PC-3 (cell line): ENCODE measurements around the gene NDUFAB1. TPM values are rescaled to one million over a fixed set of nuclear protein-coding genes. Genes with fewer than 3 reads are reported as not detected.

Experiments used
- ATAC-seq: fragments of 200-7000 bp; cut with Tn5 transposase; 2 replicates; pipeline ENCODE4 v1.9.1; 2020; ENCODE audit warnings: mild to moderate bottlenecking, moderate library complexity
- BruUV-seq: library from RNA; stranded (reverse); fragments of 400-500 nt; replicated peaks from 2 replicates; lab custom pipeline; 2021; lab: Mats Ljungman, UMichigan
- CTCF ChIA-PET: fragments of 300-600 bp; sonication (Branson Sonifier 250); formaldehyde crosslinking; loops from one replicate; lab custom pipeline; 2022; ENCODE audit warnings: antibody characterized with exemption; lab: Charles Lee
- POLR2A ChIA-PET: fragments of 300-600 bp; sonication (Branson Sonifier 250); formaldehyde crosslinking; loops from one replicate; lab custom pipeline; 2022; ENCODE audit warnings: antibody characterized with exemption; ENCODE audit not compliant: unreplicated experiment; lab: Charles Lee
- DNase-seq: peaks from one replicate; pipeline ENCODE4 v3.0.0-alpha.2; 2015
- H2AFZ ChIP-seq: fragments of 300-600 bp; sonication (generic); 2 replicates; pipeline ENCODE4 v1.6.0; 2016; ENCODE audit warnings: antibody characterized with exemption, low read length
- H3F3A ChIP-seq: fragments of 300-600 bp; sonication (generic); one replicate; pipeline ENCODE4 v1.6.0; 2017; ENCODE audit warnings: antibody characterized with exemption, low read length, control low read depth, mild to moderate bottlenecking; ENCODE audit not compliant: unreplicated experiment
- H3K27ac ChIP-seq: fragments of 300-600 bp; sonication (generic); 2 replicates; pipeline ENCODE4 v1.5.1; 2016; ENCODE audit warnings: mild to moderate bottlenecking, low read length
- H3K27me3 ChIP-seq: fragments of 300-600 bp; sonication (generic); 2 replicates; pipeline ENCODE4 v1.6.1; 2016; ENCODE audit warnings: low read length, mixed read lengths
- H3K36me3 ChIP-seq: fragments of 300-600 bp; sonication (generic); 2 replicates; pipeline ENCODE4 v1.6.1; 2016; ENCODE audit warnings: low read depth, mixed run types, low read length, mixed read lengths
- H3K4me1 ChIP-seq: fragments of 300-600 bp; sonication (generic); 2 replicates; pipeline ENCODE4 v1.5.1; 2016; ENCODE audit warnings: low read length; ENCODE audit not compliant: insufficient read depth
- H3K4me2 ChIP-seq: fragments of 300-600 bp; sonication (generic); 2 replicates; pipeline ENCODE4 v1.6.0; 2016; ENCODE audit warnings: low read length
- H3K4me3 ChIP-seq: fragments of 300-600 bp; sonication (generic); 2 replicates; pipeline ENCODE4 v1.5.1; 2016; ENCODE audit warnings: mild to moderate bottlenecking, low read length, mixed read lengths
- H3K79me2 ChIP-seq: fragments of 300-600 bp; sonication (generic); 2 replicates; pipeline ENCODE4 v1.6.1; 2017; ENCODE audit warnings: low read length, mixed read lengths
- H3K9ac ChIP-seq: fragments of 300-600 bp; sonication (generic); 2 replicates; pipeline ENCODE4 v1.6.0; 2016; ENCODE audit warnings: mild to moderate bottlenecking, low read length
- H3K9me2 ChIP-seq: fragments of 300-600 bp; sonication (generic); replicated peaks from 2 replicates; pipeline ENCODE4 v1.6.1; 2016; ENCODE audit warnings: mixed run types, low read length, mixed read lengths
- H3K9me3 ChIP-seq: fragments of 300-600 bp; sonication (generic); 2 replicates; pipeline ENCODE4 v1.6.1; 2016; ENCODE audit warnings: low read length, mixed read lengths
- H4K20me1 ChIP-seq: fragments of 300-600 bp; sonication (generic); 2 replicates; pipeline ENCODE4 v1.6.1; 2016; ENCODE audit warnings: low read length, mixed read lengths
- CTCF ChIP-seq: fragments of 300-600 bp; sonication (generic); conservative IDR thresholded peaks from 2 replicates; pipeline ENCODE4 v1.5.1; 2017; ENCODE audit warnings: antibody characterized with exemption, low read depth, mild to moderate bottlenecking, low read length
- EZH2 ChIP-seq: fragments of 300-600 bp; sonication (generic); IDR thresholded peaks from one replicate; pipeline ENCODE4 v1.6.1; 2017; ENCODE audit warnings: antibody characterized with exemption, mild to moderate bottlenecking, low read length; ENCODE audit not compliant: unreplicated experiment
- EZH2phosphoT487 ChIP-seq: fragments of 300-600 bp; sonication (generic); IDR thresholded peaks from 2 replicates; pipeline ENCODE4 v1.6.1; 2018; ENCODE audit warnings: mild to moderate bottlenecking, antibody characterized with exemption, low read length, borderline replicate concordance
- intact Hi-C: fragments of 100-400 bp; cut with micrococcal nuclease; formaldehyde crosslinking; loops from 2 replicates; pipeline ENCODE4 v1.9.0; 2023
- total RNA-seq: library from RNA; depleted of rRNA; stranded (reverse); fragments of >200 nt; gene quantifications from 2 replicates; pipeline ENCODE4 v1.2.3, GENCODE V29; 2014

The NDUFAB1 gene
- total RNA-seq, 1 experiment from 2014 or later, result 228 TPM

DNA sequence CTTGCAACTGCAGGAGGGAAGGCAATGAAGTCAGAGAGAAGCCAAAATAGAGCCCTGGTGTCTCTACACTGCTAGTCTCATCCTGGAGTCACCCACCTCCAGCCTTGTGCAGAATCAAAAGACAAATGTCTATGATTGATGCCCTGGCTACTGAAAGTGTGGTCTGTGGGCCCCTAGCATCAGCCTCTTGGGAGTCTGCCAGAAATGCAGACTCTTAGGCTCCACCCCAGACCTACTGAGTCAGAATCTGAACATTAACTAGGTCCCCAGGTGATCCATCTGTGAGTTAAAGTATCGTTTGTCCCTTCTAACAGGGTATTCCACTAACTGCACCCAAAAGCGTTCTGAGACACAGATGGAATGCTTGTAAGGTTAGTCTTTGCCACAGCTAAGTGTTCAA is 60.2 kb downstream of the NDUFAB1 start:
- Histone ChIP-seq H3K9me3 (no peaks in the 10 kb centered on the region), H3K9ac (no peak overlapping the region), H4K20me1 (no peaks in the 10 kb centered on the region), H3K4me1 (peaks cover 24% of the 10 kb centered on the region), H3K27me3 (no peaks in the 10 kb centered on the region), H3K36me3 (0 out of 2 replicates have a peak, but pooled peaks cover 6% of the 10 kb centered on the region), H3K4me3 (no peak overlapping the region), H3F3A (no peaks in the 10 kb centered on the region), H2AFZ (no peak overlapping the region), H3K9me2 (no peaks in the 10 kb centered on the region), H3K79me2 (no peaks in the 10 kb centered on the region), H3K27ac (no peak overlapping the region), H3K4me2 (no peak overlapping the region)
- CTCF ChIA-PET, result no interaction called here
- TF ChIP-seq EZH2, result no peak
- no peak for TF ChIP-seq CTCF
- no peak for TF ChIP-seq EZH2phosphoT487
- no TSS peak for BruUV-seq
- POLR2A ChIA-PET, result no interaction called here
- DNase-seq (no peak), ATAC-seq (no peak)
- intact Hi-C loops, result no loop called here

DNA sequence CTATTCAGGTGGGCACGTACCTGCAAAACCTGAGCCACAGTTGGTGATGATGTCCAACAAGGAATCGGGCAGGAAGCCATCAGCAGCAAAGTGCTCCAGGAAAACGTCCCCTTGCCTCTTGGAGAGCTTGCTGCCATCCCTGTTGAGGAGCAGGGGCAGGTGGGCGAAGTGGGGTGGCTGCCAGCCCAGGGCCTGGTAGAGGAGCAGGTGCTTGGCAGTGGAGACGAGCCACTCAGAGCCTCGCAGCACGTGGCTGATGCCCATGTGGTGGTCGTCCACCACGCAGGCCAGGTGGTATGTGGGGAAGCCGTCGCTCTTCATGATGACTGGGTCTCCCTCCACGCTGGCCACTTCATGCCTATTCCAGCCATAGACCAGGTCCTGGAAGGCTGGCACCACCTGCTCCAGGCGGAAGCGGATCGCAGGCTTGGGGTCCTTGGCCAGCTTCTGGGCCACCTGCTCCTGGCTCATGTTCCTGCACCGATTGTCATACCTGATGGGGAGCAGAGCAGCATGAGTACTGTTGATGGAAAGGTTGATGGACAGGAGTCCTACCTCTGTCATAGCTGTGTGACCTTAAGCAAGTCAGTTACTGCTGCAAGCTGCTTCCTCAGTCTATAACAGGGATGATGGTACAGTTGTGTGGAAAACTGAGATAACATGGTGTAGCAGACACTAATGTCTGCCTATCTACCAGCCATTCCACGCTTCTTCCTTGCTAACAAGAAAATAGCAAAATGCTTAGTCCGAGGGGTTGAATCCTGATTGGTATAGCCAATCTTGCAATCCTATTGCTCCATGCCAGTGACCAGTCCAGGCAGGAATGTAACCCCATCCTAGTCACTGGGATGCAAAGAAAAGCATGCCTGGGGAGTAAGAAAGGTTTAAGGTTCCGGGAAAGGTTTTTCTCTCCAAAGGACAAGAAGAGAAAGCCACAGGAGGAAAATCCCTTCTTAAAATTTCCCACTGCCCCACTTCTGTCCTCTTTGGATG is 61.0 kb downstream of the NDUFAB1 start:
- Histone ChIP-seq H3K9me2 (no peaks in the 10 kb centered on the region), H3K27me3 (no peaks in the 10 kb centered on the region), H3K4me1 (peaks cover 20% of the 10 kb centered on the region), H3K4me3 (no peak overlapping the region), H3K9ac (no peak overlapping the region), H2AFZ (no peak overlapping the region), H3K27ac (no peak overlapping the region), H3F3A (no peaks in the 10 kb centered on the region), H3K4me2 (no peak overlapping the region), H4K20me1 (no peaks in the 10 kb centered on the region), H3K79me2 (no peaks in the 10 kb centered on the region), H3K36me3 (0 out of 2 replicates have a peak, but pooled peaks cover 6% of the 10 kb centered on the region), H3K9me3 (no peaks in the 10 kb centered on the region)
- no TSS peak for BruUV-seq
- intact Hi-C loops, result no loop called here
- no peak for ATAC-seq
- TF ChIP-seq EZH2, result no peak
- no peak for TF ChIP-seq CTCF
- TF ChIP-seq EZH2phosphoT487, result no peak
- CTCF ChIA-PET, result no interaction called here
- no peak for DNase-seq
- POLR2A ChIA-PET, result no interaction called here

GRCh38 chr16:23532448-23532847 is 63.7 kb downstream of the NDUFAB1 start:
- Histone ChIP-seq H3K9ac (no peak overlapping the region), H3K27ac (no peak overlapping the region), H3K79me2 (no peaks in the 10 kb centered on the region), H4K20me1 (no peaks in the 10 kb centered on the region), H3F3A (no peaks in the 10 kb centered on the region), H3K4me2 (no peak overlapping the region), H3K36me3 (0 out of 2 replicates have a peak, but pooled peaks cover 6% of the 10 kb centered on the region), H3K4me1 (no peaks in the 10 kb centered on the region), H3K9me3 (no peaks in the 10 kb centered on the region), H3K9me2 (no peaks in the 10 kb centered on the region), H2AFZ (no peak overlapping the region), H3K27me3 (no peaks in the 10 kb centered on the region), H3K4me3 (no peak overlapping the region)
- intact Hi-C loops, result no loop called here
- ATAC-seq (no peak), DNase-seq (no peak)
- ChIA-PET CTCF (no interaction called here), POLR2A (no interaction called here)
- no TSS peak for BruUV-seq
- no peak for TF ChIP-seq EZH2phosphoT487
- no peak for TF ChIP-seq CTCF
- no peak for TF ChIP-seq EZH2
